Activated CD4-positive, alpha-beta T cell treated with anti-CD3 and anti-CD28 coated beads, Interleukin-2, Interleukin-4, amounts not matched to agents 100 ng/mL and 50 ng/mL, durations not matched to agents 16 hours and 8 hours (primary cell): ENCODE measurements around the gene RYR2.
"Not testable (repeated sequence)": the region's sequence is repeated elsewhere in the genome, so short reads cannot be mapped to it uniquely, and the experiment has no call there.

ENCODE experiments used
- DNase-seq: peaks from one replicate; pipeline ENCODE4 v3.0.0-alpha.2; 2020; ENCODE audit warnings: low spot score

The RYR2 gene

GRCh38 chr1:237353918-237354317 lies 311.9 kb downstream of the RYR2 start:
- DNase-seq = no peak

GRCh38 chr1:237355022-237355421 lies 313.0 kb downstream of the RYR2 start:
- DNase-seq = no peak

GRCh38 chr1:237358555-237358954 lies 316.6 kb downstream of the RYR2 start:
- DNase-seq = no peak

- DNase-seq = no peak
Measured at GRCh38 chr1:237367758-237368157, 325.8 kb downstream of the RYR2 start.

- DNase-seq = not testable (repeated sequence)
Measured at GRCh38 chr1:237371477-237371876, 329.5 kb downstream of the RYR2 start.

GRCh38 chr1:237383791-237384190 lies 341.8 kb downstream of the RYR2 start:
- DNase-seq = peak; percentile 1

- DNase-seq = no peak
Measured at GRCh38 chr1:237384213-237384612, 342.2 kb downstream of the RYR2 start.

- DNase-seq = peak; percentile 17
Measured at GRCh38 chr1:237386362-237387143, 344.6 kb downstream of the RYR2 start.

- no peak for DNase-seq
Measured at GRCh38 chr1:237387144-237387505, 345.1 kb downstream of the RYR2 start.

GRCh38 chr1:237390823-237391222 lies 348.8 kb downstream of the RYR2 start:
- no peak for DNase-seq

GRCh38 chr1:237393632-237394031 lies 351.6 kb downstream of the RYR2 start:
- no peak for DNase-seq

GRCh38 chr1:237394281-237394680 lies 352.3 kb downstream of the RYR2 start:
- DNase-seq = no peak

GRCh38 chr1:237396426-237396825 lies 354.4 kb downstream of the RYR2 start:
- DNase-seq = no peak

GRCh38 chr1:237398751-237399150 lies 356.8 kb downstream of the RYR2 start:
- DNase-seq = no peak

GRCh38 chr1:237405912-237406311 lies 363.9 kb downstream of the RYR2 start:
- DNase-seq = no peak

GRCh38 chr1:237411621-237412020 lies 369.6 kb downstream of the RYR2 start:
- peak; percentile 40 for DNase-seq

GRCh38 chr1:237416924-237417655 lies 375.1 kb downstream of the RYR2 start:
- DNase-seq = no peak

GRCh38 chr1:237428809-237429208 lies 386.8 kb downstream of the RYR2 start:
- DNase-seq = no peak

GRCh38 chr1:237429252-237429651 lies 387.3 kb downstream of the RYR2 start:
- DNase-seq = no peak

- DNase-seq = no peak
Measured at GRCh38 chr1:237431448-237431847, 389.5 kb downstream of the RYR2 start.

GRCh38 chr1:237440346-237440745 lies 398.4 kb downstream of the RYR2 start:
- no peak for DNase-seq

- no peak for DNase-seq
Measured at GRCh38 chr1:237444120-237444790, 402.3 kb downstream of the RYR2 start.

GRCh38 chr1:237448042-237448441 lies 406.1 kb downstream of the RYR2 start:
- no peak for DNase-seq
